ENCODE data around the gene CLEC18B.

- TF ChIP-seq RAD21 (IDR thresholded peaks at IDR 0.05; ENCODE audit: low read length): no peak
- no peak for TF ChIP-seq CTCF (conservative IDR thresholded peaks at IDR 0.05; ENCODE audit: low read depth, low read length)
- no peak for TF ChIP-seq POLR2A (IDR thresholded peaks at IDR 0.05; ENCODE audit: low read depth, low read length)
- no peak for TF ChIP-seq USF2 (IDR thresholded peaks at IDR 0.05; ENCODE audit: low read depth, low read length)
- no peak for TF ChIP-seq FOS (IDR thresholded peaks at IDR 0.05; ENCODE audit: low read depth, low read length)
- no peak for TF ChIP-seq SMC3 (IDR thresholded peaks at IDR 0.05; ENCODE audit: low read depth, low read length)
- TF ChIP-seq CHD1 (IDR thresholded peaks at IDR 0.05; ENCODE audit: low read depth, low read length): no peak
- TF ChIP-seq RFX5 (IDR thresholded peaks at IDR 0.05; ENCODE audit: low read depth, low read length): no peak
- TF ChIP-seq MAZ (IDR thresholded peaks at IDR 0.05; ENCODE audit: borderline replicate concordance, low read depth, low read length): no peak
- TF ChIP-seq CEBPB (IDR thresholded peaks at IDR 0.05; ENCODE audit: low read depth, low read length): no peak
- no peak for TF ChIP-seq MXI1 (IDR thresholded peaks at IDR 0.05; ENCODE audit: borderline replicate concordance, low read depth, low read length)
- no peak for TF ChIP-seq NFE2L2 (IDR thresholded peaks at IDR 0.05; ENCODE audit: low read depth, low read length)
- no peak for TF ChIP-seq MAFK (IDR thresholded peaks at IDR 0.05; ENCODE audit: low read depth, low read length)
Observed at GRCh38 chr16:74466872-74467271, 45.6 kb upstream of the CLEC18B start.

Measured in IMR-90 (cell line).